Nephron (organoid): ENCODE data around the gene IGFBP6.
A peak's percentile ranks its signal among the peaks of the same experiment; 100 is the strongest.

Experiments
- H3K27ac Mint-ChIP-seq, 3 experiments: 2 replicates each; pipeline ENCODE4 v1.8.0; 2020; ENCODE audit warnings: mixed read lengths in 3 of 3, mild to moderate bottlenecking in 2 of 3, moderate library complexity in 1 of 3
- H3K27me3 Mint-ChIP-seq: 2 replicates; pipeline ENCODE4 v1.8.0; 2021; ENCODE audit warnings: low read depth, mild to moderate bottlenecking, moderate library complexity, mixed read lengths
- H3K36me3 Mint-ChIP-seq: 2 replicates; pipeline ENCODE4 v1.8.0; 2020; ENCODE audit warnings: low read depth, mixed read lengths
- H3K4me1 Mint-ChIP-seq: 2 replicates; pipeline ENCODE4 v1.8.0; 2020; ENCODE audit warnings: mixed read lengths
- H3K4me3 Mint-ChIP-seq, 3 experiments: 2 replicates each; pipeline ENCODE4 v1.8.0; 2020; ENCODE audit warnings: mild to moderate bottlenecking in 3 of 3, mixed read lengths in 3 of 3, moderate library complexity in 2 of 3
- H3K9me3 Mint-ChIP-seq: 2 replicates; pipeline ENCODE4 v1.8.0; 2020; ENCODE audit warnings: mixed read lengths
- TF ChIP-seq, protein P1 (sequence below), 3 experiments: fragments of 200-600 bp; sonication (generic); IDR thresholded peaks; one replicate each; pipeline ENCODE4 v1.5.0; 2021; ENCODE audit warnings: antibody characterized with exemption in 3 of 3; ENCODE audit not compliant: unreplicated experiment in 3 of 3

Gene IGFBP6

GRCh38 chr12:53133722-53134121 is 36.3 kb downstream of the IGFBP6 start:
- Mint-ChIP-seq H3K9me3 (peaks cover 13% of the 10 kb centered on the region), H3K4me3 (no peak overlapping the region), H3K27ac (no peak overlapping the region), H3K27me3 (no peaks in the 10 kb centered on the region), H3K36me3 (no peaks in the 10 kb centered on the region), H3K4me1 (no peaks in the 10 kb centered on the region)
- TF ChIP-seq, protein P1, sequence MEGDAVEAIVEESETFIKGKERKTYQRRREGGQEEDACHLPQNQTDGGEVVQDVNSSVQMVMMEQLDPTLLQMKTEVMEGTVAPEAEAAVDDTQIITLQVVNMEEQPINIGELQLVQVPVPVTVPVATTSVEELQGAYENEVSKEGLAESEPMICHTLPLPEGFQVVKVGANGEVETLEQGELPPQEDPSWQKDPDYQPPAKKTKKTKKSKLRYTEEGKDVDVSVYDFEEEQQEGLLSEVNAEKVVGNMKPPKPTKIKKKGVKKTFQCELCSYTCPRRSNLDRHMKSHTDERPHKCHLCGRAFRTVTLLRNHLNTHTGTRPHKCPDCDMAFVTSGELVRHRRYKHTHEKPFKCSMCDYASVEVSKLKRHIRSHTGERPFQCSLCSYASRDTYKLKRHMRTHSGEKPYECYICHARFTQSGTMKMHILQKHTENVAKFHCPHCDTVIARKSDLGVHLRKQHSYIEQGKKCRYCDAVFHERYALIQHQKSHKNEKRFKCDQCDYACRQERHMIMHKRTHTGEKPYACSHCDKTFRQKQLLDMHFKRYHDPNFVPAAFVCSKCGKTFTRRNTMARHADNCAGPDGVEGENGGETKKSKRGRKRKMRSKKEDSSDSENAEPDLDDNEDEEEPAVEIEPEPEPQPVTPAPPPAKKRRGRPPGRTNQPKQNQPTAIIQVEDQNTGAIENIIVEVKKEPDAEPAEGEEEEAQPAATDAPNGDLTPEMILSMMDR (IDR thresholded peaks at IDR 0.05; ENCODE audit: unreplicated experiment in 3 of 3) = no peak

DNA sequence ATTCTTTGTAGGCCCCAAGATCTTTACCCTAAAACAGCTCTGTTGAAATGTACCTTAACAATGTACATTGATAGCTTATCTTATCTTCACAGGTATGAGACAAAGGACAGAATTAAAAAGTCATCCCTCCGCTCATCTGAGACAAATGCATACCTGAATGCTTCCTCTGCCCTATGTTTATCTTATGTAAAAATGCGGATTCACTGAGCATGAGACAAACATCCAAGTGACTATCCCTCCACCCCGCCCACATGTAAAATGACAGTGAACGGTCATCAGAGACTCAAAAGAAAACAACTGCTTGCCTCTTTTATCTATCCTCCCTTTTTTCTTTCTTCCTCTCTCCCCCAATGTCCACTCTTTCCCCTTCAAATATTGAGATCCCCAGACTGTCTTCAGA is 45.9 kb downstream of the IGFBP6 start:
- no peaks in the 10 kb centered on the region for H3K36me3 Mint-ChIP-seq

GRCh38 chr12:53145383-53146260 is 48.2 kb downstream of the IGFBP6 start:
- TF ChIP-seq, protein P1 (IDR thresholded peaks at IDR 0.05; ENCODE audit: unreplicated experiment in 3 of 3) = no peak
- H3K4me3 Mint-ChIP-seq = no peak overlapping the region
- no peaks in the 10 kb centered on the region for H3K36me3 Mint-ChIP-seq

More for the DNA sequence above, 45.9 kb downstream of the IGFBP6 start:
- no peak overlapping the region for H3K4me3 Mint-ChIP-seq
- H3K9me3 Mint-ChIP-seq = peaks cover 4% of the 10 kb centered on the region
- no peak overlapping the region for H3K27ac Mint-ChIP-seq
- no peaks in the 10 kb centered on the region for H3K4me1 Mint-ChIP-seq
- TF ChIP-seq, protein P1 (IDR thresholded peaks at IDR 0.05; ENCODE audit: unreplicated experiment in 3 of 3) = no peak
- H3K27me3 Mint-ChIP-seq = no peaks in the 10 kb centered on the region

DNA sequence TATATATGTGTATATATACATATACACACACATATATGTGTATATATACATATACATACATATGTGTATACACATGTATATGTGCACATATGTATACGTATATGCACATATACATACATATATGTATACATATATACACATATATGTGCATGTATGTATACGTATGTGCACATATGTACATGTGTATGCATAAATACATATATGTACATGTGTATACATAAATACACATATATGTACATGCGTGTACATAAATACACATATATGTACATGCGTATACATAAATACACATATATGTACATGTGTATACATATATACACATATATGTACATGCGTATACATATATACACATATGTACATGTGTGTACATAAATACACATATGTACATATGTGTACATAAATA is 49.7 kb downstream of the IGFBP6 start:
- H3K4me1 Mint-ChIP-seq = no peaks in the 10 kb centered on the region
- H3K36me3 Mint-ChIP-seq = no peaks in the 10 kb centered on the region
- no peaks in the 10 kb centered on the region for H3K27me3 Mint-ChIP-seq
- no peaks in the 10 kb centered on the region for H3K9me3 Mint-ChIP-seq
- H3K4me3 Mint-ChIP-seq = no peak overlapping the region
- TF ChIP-seq, protein P1 (IDR thresholded peaks at IDR 0.05; ENCODE audit: unreplicated experiment in 3 of 3) = no peak
- no peak overlapping the region for H3K27ac Mint-ChIP-seq

More at GRCh38 chr12:53145383-53146260, 48.2 kb downstream of the IGFBP6 start:
- no peaks in the 10 kb centered on the region for H3K9me3 Mint-ChIP-seq
- H3K27ac Mint-ChIP-seq = no peak overlapping the region
- no peaks in the 10 kb centered on the region for H3K4me1 Mint-ChIP-seq
- no peaks in the 10 kb centered on the region for H3K27me3 Mint-ChIP-seq

DNA sequence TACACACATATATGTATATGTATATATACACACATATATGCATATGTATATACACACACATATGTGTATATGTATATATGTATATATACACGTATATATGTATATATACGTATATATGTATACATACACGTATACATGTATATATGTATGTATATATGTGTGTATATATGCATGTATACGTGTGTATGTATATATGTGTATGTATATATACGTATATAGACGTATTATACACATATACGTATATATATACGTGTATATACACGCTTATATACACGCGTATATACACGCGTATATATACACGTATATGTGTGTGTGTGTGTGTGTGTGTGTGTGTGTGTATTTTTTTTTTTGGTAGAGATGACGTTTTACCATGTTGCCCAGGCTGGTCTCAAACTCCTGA is 50.2 kb downstream of the IGFBP6 start:
- no peak overlapping the region for H3K4me3 Mint-ChIP-seq
- no peaks in the 10 kb centered on the region for H3K4me1 Mint-ChIP-seq
- H3K27ac Mint-ChIP-seq = no peak overlapping the region
- no peaks in the 10 kb centered on the region for H3K9me3 Mint-ChIP-seq
- TF ChIP-seq, protein P1 (IDR thresholded peaks at IDR 0.05; ENCODE audit: unreplicated experiment in 3 of 3) = no peak
- no peaks in the 10 kb centered on the region for H3K36me3 Mint-ChIP-seq
- H3K27me3 Mint-ChIP-seq = no peaks in the 10 kb centered on the region

- Mint-ChIP-seq H3K4me1 (no peaks in the 10 kb centered on the region), H3K36me3 (peaks cover 4% of the 10 kb centered on the region), H3K27ac (peak overlapping the region in 1 of 3 experiments; percentile 18), H3K9me3 (no peaks in the 10 kb centered on the region), H3K27me3 (peaks cover 4% of the 10 kb centered on the region), H3K4me3 (no peak overlapping the region)
- TF ChIP-seq, protein P1 (IDR thresholded peaks at IDR 0.05; ENCODE audit: unreplicated experiment in 3 of 3) = no peak
Measured at GRCh38 chr12:53151039-53151438, 53.6 kb downstream of the IGFBP6 start.
